ENCODE data around the gene PEX14. TPM values are rescaled to one million over a fixed set of nuclear protein-coding genes. Genes with fewer than 3 reads are reported as not detected.

The PEX14 gene
- total RNA-seq, 2 donors from 2014 or later, result 16.0 TPM

DNA sequence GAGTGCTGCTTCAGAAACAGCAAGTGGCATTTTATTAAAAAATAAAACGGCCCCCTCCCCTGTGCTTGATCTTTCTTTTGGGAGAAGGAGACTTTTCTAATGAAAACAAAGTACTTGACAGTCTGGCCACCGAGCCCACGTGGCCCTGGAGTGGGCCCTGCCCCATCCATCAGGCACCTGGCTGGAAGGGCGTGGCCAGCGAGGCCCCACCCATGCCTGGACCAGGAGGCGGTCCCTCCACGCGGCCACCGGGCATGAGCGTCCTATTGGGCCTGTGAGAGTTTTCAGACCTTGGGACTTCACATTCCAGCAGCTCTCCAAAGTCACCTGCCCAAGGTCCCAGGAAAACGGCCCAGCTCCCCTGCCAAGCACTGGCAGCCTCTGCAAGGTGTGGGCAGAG, 177.0 kb downstream of the PEX14 start:
- Mint-ChIP-seq H3K4me3 (no peak overlapping the region), H3K27me3 (no peaks in the 10 kb centered on the region), H3K36me3 (ENCODE audit: low read depth) (no peaks in the 10 kb centered on the region), H3K4me1 (no peaks in the 10 kb centered on the region), H3K27ac (no peak overlapping the region)
- H3K9me3 ChIP-seq (ENCODE audit: control insufficient read depth, low read length, poor library complexity, severe bottlenecking), result no peaks in the 10 kb centered on the region
- no peak for DNase-seq
- ATAC-seq, result no peak

DNA sequence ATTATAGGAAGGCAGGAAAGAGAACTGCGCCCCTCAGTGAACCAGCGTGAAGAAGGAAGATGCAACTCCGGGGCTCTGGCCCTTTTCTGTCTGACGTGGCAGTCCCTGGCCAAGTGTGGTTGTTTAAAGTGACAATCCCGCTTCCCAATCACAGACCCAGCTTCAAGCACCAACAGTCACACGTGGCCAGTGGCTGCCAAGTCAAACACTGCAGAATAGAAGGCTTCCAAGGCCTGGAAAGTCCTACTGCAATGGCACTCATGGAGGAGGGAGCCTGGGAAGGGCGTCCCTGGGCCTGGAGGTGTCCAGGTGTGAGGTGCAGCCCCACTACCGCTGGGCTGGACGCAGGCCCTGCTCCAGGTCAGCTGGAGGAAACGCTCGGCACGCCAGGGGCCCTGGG, 177.9 kb downstream of the PEX14 start:
- ATAC-seq, result no peak
- no peak overlapping the region for H3K4me3 Mint-ChIP-seq

DNA sequence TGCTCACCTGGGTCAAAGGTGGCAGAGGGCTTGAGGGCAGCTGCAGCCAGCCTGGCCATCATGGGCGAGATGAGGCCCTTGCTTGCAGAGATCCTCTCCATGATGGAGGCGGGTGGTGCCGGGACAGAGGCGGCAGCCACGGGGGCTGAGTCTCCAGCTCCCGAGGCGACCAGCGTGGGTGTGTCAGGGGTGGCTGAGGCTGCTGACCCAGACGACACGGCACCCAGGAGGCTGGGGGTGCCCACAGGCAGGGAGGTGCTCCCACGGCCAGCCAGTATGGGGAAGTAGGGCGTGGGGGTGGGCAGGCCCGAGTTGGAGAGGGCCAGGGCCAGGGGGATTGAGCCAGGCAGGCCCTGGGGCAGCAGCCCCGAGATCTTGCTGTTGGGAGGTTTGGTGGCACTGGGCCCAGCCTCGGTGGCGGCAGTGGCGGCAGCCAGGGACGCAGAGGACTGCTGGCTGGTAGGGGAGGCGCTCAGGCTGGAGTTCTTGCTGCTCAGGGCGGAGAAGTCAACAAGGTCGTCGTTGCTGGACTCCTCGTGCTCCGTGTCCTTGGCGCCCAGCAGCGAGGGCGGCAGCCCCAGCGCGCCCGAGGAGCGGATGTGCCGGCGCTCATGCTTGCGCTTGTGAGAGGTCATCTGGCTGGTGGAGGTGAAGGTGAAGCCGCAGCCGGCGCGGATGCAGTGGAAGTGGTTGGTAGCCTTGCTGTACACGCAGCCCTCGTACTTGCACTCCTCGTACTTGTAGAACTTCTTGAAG, 178.8 kb downstream of the PEX14 start:
- ATAC-seq, result no peak
- DNase-seq, result no peak
- Mint-ChIP-seq H3K27me3 (no peaks in the 10 kb centered on the region), H3K4me1 (no peaks in the 10 kb centered on the region), H3K36me3 (ENCODE audit: low read depth) (no peaks in the 10 kb centered on the region), H3K27ac (peak overlapping the region; percentile 60), H3K4me3 (no peak overlapping the region)
- H3K9me3 ChIP-seq (ENCODE audit: control insufficient read depth, low read length, poor library complexity, severe bottlenecking), result no peaks in the 10 kb centered on the region

More for the DNA sequence above, 177.9 kb downstream of the PEX14 start:
- Mint-ChIP-seq H3K27me3 (no peaks in the 10 kb centered on the region), H3K27ac (no peak overlapping the region), H3K36me3 (ENCODE audit: low read depth) (no peaks in the 10 kb centered on the region), H3K4me1 (no peaks in the 10 kb centered on the region)
- DNase-seq, result no peak
- H3K9me3 ChIP-seq (ENCODE audit: control insufficient read depth, low read length, poor library complexity, severe bottlenecking), result no peaks in the 10 kb centered on the region

DNA sequence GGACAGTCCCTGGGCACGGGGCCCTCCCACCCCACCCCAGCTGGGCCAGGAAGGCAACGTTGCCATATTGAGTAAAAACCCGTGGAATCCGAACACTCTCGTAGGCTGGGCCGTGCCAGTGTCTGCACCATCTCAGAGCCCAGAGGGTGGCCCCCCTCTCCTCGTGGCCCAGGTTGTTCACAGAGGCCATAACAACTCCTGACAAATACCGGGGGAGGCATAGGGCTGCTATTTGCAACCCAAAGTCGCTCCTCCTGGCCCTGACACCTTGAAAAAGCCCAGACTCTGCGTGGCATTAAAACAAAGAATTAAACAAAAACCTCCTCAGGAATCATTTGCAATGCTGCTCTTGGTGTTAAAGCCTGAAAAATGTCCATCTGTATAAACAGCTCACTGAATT, 180.3 kb downstream of the PEX14 start:
- Mint-ChIP-seq H3K4me3 (no peak overlapping the region), H3K36me3 (ENCODE audit: low read depth) (peaks cover 4% of the 10 kb centered on the region), H3K27ac (no peak overlapping the region), H3K27me3 (no peaks in the 10 kb centered on the region), H3K4me1 (no peaks in the 10 kb centered on the region)
- DNase-seq (no peak), ATAC-seq (no peak)
- no peaks in the 10 kb centered on the region for H3K9me3 ChIP-seq (ENCODE audit: control insufficient read depth, low read length, poor library complexity, severe bottlenecking)

DNA sequence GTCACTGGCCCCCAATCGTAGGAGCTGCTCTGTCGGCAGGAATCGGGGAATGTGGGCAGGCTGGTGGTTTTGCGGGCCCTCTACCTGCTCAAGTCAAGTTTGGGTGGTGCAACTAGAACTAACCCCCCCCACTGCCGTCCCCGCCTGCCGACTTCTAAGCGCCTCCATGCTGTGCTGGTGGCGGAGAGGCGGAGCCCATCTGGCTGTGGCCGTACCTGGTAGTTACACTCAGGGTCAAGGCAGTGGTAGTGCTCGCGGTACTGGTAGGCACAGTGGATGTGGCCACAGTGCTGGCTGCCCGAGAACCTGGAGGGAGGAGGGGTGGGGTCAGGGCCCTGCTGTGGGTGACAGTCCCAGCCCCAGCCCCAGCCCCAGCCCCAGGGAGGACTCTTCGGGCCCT, 181.7 kb downstream of the PEX14 start:
- Mint-ChIP-seq H3K4me1 (no peaks in the 10 kb centered on the region), H3K36me3 (ENCODE audit: low read depth) (peaks cover 4% of the 10 kb centered on the region), H3K27me3 (no peaks in the 10 kb centered on the region), H3K4me3 (no peak overlapping the region), H3K27ac (no peak overlapping the region)
- DNase-seq (no peak), ATAC-seq (no peak)
- H3K9me3 ChIP-seq (ENCODE audit: control insufficient read depth, low read length, poor library complexity, severe bottlenecking), result no peaks in the 10 kb centered on the region

DNA sequence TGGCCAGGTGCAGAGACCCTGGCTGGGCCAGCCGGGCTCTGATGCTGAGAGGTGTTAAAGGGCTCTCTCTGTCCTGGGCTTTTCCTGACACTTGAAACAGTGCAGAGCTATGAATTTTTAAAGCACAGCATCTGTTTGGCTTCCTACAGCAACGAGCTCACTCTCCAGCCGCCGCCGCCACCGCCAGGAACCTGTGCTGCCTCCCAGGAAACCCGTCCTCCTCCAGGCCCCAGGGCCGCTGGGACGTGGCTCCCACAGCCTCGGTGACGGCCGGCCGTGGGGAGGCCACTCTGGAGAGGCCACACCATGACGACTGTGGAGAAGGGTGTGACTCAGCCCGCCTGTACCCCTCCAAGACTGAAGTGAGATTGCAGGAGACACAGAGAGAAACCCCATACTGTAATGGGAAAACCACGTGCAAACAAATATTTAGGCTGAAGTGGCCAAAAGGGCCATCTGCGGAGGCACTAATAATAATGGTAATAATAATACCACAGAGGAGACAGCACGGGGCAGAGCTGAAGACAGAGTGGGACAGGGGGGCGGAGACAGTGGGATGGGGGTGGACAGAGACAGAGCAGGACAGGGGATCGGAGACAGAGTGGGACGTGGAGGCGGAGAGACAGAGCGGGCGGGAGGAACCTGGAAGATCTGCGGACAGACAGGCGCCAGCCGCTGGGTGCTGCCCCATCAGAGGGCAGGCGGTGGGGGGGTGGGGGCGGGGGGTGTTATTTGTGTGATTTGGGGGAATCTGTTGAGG, 182.5 kb downstream of the PEX14 start:
- Mint-ChIP-seq H3K27me3 (no peaks in the 10 kb centered on the region), H3K36me3 (ENCODE audit: low read depth) (peaks cover 4% of the 10 kb centered on the region), H3K4me3 (no peak overlapping the region), H3K27ac (peak overlapping the region; percentile 83), H3K4me1 (no peaks in the 10 kb centered on the region)
- no peak for ATAC-seq
- H3K9me3 ChIP-seq (ENCODE audit: control insufficient read depth, low read length, poor library complexity, severe bottlenecking), result no peaks in the 10 kb centered on the region
- no peak for DNase-seq

DNA sequence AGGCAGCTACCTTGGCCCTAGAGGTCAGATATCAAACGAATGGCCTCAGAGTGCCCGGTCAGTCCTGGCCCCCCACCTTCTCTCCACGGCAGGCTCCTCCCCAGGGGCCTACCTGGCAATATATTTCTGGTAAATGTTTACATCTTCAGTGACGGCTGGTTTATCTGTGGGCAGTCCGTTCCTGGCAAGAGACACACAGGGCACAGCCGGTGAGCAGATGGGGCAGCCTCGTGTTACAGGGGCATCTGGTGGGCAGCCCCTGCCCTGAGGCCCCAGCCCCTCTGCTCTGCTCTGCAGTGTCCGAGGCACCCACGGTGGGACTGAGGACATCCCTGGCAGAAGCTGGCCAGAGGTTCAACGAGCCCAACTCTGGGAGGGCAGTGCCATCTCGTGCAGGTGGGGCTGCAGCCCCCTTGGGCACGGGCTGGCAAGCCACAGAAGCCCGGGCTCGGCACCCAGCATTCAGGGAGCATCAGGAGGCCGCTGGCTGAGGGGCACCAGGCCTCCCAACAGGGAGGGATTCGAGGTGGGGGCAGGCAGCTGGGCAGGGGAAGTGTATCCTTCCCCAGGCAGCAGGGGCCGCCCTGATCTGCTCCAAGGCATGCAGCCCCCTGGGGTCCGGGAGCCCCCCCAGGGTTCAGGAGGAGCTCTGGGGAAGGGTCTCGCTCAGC, 183.8 kb downstream of the PEX14 start:
- Mint-ChIP-seq H3K27me3 (no peaks in the 10 kb centered on the region), H3K4me3 (no peak overlapping the region), H3K4me1 (no peaks in the 10 kb centered on the region), H3K27ac (peak overlapping the region; percentile 83), H3K36me3 (ENCODE audit: low read depth) (peaks cover 4% of the 10 kb centered on the region)
- H3K9me3 ChIP-seq (ENCODE audit: control insufficient read depth, low read length, poor library complexity, severe bottlenecking), result no peaks in the 10 kb centered on the region
- ATAC-seq (no peak), DNase-seq (no peak)

DNA sequence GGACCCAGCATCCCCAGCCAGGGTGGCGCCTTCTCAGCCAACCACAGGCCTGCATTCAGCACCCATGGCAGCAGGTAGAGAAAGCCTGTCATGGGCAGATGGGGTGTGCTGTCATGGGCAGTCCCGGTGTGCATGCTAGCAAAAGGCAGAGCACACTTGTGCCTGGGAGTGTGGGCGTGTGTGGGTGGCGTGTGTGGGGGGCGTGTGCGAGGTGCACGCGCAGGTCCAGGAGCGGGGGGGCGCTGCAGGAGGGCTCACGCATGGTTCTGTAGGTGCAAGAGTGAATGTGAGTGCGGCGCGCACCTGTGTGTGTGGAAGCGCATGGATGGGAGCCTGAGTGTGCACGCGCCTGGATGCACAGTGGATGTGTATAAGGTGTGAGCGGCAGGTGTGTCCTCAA, 184.5 kb downstream of the PEX14 start:
- Mint-ChIP-seq H3K27ac (no peak overlapping the region), H3K4me3 (no peak overlapping the region), H3K36me3 (ENCODE audit: low read depth) (peaks cover 4% of the 10 kb centered on the region), H3K27me3 (no peaks in the 10 kb centered on the region), H3K4me1 (no peaks in the 10 kb centered on the region)
- no peak for DNase-seq
- H3K9me3 ChIP-seq (ENCODE audit: control insufficient read depth, low read length, poor library complexity, severe bottlenecking), result no peaks in the 10 kb centered on the region
- no peak for ATAC-seq

DNA sequence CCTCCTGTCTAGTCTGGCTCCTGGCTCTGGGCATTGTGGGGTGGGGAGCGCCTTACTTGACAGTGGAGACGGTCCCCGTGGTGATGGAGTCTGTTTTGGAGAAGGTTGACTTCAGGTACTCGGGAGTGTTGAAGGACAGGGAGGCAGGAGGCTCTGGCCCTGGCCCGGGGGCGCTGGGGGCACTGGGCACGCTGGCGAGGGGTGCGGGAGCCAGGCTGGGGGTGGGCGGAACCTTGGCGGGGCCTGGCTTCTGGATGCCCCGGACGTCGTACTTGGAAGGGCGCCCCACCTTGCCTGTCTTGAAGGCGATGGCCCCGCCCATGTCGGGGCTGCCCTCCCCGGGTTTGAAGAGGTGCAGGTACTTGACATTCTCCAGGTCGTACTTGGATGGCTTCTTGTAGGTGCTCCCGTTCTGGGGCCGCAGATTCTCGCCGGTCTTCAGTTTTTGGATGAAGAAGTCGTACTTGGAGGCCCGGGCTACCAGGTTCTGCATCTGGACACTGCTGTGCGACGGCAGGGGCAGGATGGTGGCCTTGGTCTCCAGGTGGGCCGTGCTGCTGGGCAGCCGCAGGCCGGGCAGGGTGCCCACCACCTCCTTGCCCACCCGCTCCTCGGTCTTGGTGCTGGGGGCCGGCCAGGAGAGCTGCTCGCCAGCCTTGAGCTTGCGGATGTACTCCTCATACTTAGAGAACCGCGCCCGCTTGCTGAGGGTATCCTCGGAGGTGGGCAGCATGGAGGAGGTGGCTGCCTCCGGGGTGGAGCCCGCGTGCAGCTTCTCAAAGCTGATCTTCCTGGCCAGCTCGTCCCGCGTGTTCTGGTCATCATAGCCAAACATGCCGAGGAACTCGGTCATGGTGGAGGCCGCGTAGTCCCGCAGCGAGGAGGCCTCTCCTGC, 185.1 kb downstream of the PEX14 start:
- Mint-ChIP-seq H3K27me3 (no peaks in the 10 kb centered on the region), H3K36me3 (ENCODE audit: low read depth) (peaks cover 4% of the 10 kb centered on the region), H3K4me1 (no peaks in the 10 kb centered on the region), H3K4me3 (no peak overlapping the region), H3K27ac (no peak overlapping the region)
- DNase-seq (no peak), ATAC-seq (no peak)
- no peaks in the 10 kb centered on the region for H3K9me3 ChIP-seq (ENCODE audit: control insufficient read depth, low read length, poor library complexity, severe bottlenecking)

DNA sequence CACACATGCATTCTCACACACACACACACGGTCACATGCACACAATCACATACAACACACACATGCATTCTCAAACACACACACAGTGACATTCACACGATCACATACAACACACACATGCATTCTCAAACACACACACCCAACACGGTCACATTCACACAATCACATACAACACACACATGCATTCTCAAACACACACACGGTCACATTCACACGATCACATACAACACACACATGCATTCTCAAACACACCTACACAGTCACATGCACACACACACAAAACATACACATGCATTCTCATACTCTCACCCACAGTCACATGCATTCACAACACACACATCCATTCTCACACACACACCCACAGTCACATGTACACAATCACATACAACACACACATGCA, 186.7 kb downstream of the PEX14 start:
- Mint-ChIP-seq H3K36me3 (ENCODE audit: low read depth) (peaks cover 4% of the 10 kb centered on the region), H3K4me1 (peaks cover 4% of the 10 kb centered on the region), H3K27me3 (no peaks in the 10 kb centered on the region), H3K4me3 (no peak overlapping the region), H3K27ac (no peak overlapping the region)
- ATAC-seq (no peak), DNase-seq (no peak)
- H3K9me3 ChIP-seq (ENCODE audit: control insufficient read depth, low read length, poor library complexity, severe bottlenecking), result no peaks in the 10 kb centered on the region

DNA sequence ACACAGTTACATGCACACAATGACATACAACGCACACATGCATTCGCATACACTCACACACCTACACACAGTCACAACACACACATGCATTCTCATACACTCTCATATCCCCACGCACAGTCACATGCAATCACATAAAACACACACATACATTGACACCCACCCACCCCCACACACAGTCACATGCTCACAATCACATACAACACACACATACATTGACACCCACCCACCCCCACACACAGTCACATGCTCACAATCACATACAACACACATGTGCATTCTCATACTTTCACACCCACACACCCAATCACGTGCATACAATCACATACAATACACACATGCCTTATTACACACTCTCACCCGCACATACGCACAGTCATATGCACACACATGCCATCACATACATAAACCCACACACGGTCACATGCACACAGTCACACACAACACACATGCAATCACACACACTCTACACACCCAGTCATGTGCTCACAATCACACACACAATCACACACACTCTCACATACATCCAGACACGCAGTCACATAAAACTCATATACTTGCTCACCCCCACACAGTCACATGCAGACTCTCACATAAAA, 187.4 kb downstream of the PEX14 start:
- Mint-ChIP-seq H3K27me3 (no peaks in the 10 kb centered on the region), H3K36me3 (ENCODE audit: low read depth) (peaks cover 4% of the 10 kb centered on the region), H3K4me3 (no peak overlapping the region), H3K4me1 (peaks cover 4% of the 10 kb centered on the region), H3K27ac (no peak overlapping the region)
- no peak for ATAC-seq
- H3K9me3 ChIP-seq (ENCODE audit: control insufficient read depth, low read length, poor library complexity, severe bottlenecking), result no peaks in the 10 kb centered on the region
- DNase-seq, result no peak

DNA sequence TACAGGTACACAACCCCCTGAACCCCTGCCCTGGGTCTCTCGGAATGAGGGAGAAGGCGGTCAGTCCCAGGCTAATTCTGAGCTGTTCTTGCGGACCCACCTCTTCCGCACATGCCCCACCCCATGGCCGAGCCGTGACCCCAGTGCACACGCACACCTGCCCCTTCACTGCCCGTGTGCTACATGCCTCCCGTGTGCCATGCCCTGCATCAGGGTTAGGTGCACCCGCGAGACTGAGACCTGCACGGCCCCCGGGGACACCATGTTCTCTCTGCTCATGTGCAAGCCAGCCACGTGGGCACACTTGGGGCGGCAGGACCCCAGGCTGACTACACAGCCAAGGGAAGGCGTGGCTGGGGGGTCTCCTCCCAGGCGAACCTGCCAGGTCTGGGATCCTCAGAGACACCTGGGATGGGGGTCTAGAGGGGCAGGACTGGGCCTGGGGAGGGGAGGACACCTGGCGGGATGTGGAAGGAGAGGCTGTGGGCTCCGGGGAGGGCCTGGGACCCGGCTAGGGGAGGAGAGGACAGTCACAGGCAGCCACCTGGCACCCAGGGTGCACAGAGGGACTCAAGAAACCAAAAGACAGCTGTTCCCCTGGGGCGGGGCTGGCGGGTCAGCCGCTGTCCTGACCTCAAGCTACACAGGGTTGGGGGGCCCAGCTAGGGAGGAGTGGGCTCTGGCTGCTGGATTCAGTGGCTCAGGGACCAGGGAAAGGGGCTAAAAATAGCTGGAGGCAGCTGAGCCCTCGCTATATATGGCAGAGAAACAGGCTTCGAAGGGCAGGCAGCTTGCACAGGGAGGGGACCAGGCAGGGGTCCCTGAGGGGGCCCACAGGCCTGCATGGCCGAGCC, 188.3 kb downstream of the PEX14 start:
- Mint-ChIP-seq H3K4me1 (peaks cover 4% of the 10 kb centered on the region), H3K4me3 (no peak overlapping the region), H3K36me3 (ENCODE audit: low read depth) (peaks cover 4% of the 10 kb centered on the region), H3K27ac (no peak overlapping the region), H3K27me3 (no peaks in the 10 kb centered on the region)
- no peaks in the 10 kb centered on the region for H3K9me3 ChIP-seq (ENCODE audit: control insufficient read depth, low read length, poor library complexity, severe bottlenecking)
- ATAC-seq, result no peak
- DNase-seq, result no peak

All from T-helper 17 cell (primary cell).